H1 (cell line): ENCODE measurements around the gene CDHR5.

Experiments
- BRCA1 ChIP-seq: IDR thresholded peaks from 2 replicates; pipeline ENCODE4 v1.6.1; 2012; ENCODE audit warnings: low read depth, low read length, improper control_type of control experiment
- CHD7 ChIP-seq: fragments of 300-600 bp; sonication (generic); IDR thresholded peaks from 2 replicates; pipeline ENCODE4 v1.7.1; 2012; ENCODE audit warnings: low read length, moderate library complexity, mild to moderate bottlenecking, inconsistent platforms; ENCODE audit not compliant: insufficient replicate concordance
- CREB1 ChIP-seq: IDR thresholded peaks from 2 replicates; pipeline ENCODE4 v1.6.1; 2012; ENCODE audit warnings: inconsistent platforms
- CTCF ChIP-seq, 3 experiments: IDR thresholded peaks; 1 replicate in 2 of 3; 2 replicates in 1 of 3; pipeline versions ENCODE4 v1.5.1 to v1.6.1; 2011; ENCODE audit warnings: low read length in 3 of 3, mild to moderate bottlenecking in 3 of 3, inconsistent platforms in 2 of 3, low read depth in 1 of 3, moderate library complexity in 1 of 3; ENCODE audit not compliant: insufficient read depth in 1 of 3; ENCODE audit errors: control extremely low read depth in 1 of 3
- EP300 ChIP-seq, 2 experiments: IDR thresholded peaks; 1 replicate in 1 of 2; 2 replicates in 1 of 2; pipeline ENCODE4 v1.6.1; 2011 to 2012; ENCODE audit warnings: low read depth in 2 of 2, low read length in 2 of 2, mild to moderate bottlenecking in 2 of 2, borderline replicate concordance in 1 of 2, inconsistent platforms in 1 of 2, moderate library complexity in 1 of 2
- GABPA ChIP-seq: IDR thresholded peaks from 2 replicates; pipeline ENCODE4 v1.6.1; 2011; ENCODE audit warnings: mild to moderate bottlenecking, low read length, moderate library complexity, borderline replicate concordance; ENCODE audit not compliant: insufficient read depth
- JUN ChIP-seq: IDR thresholded peaks from 2 replicates; pipeline ENCODE4 v1.6.1; 2011; ENCODE audit warnings: low read depth, mild to moderate bottlenecking, improper control_type of control experiment, low read length
- JUND ChIP-seq: IDR thresholded peaks from 2 replicates; pipeline ENCODE4 v1.6.1; 2011; ENCODE audit warnings: mild to moderate bottlenecking, improper control_type of control experiment, low read length
- POLR2A ChIP-seq, 2 experiments: IDR thresholded peaks; 1 replicate in 1 of 2; 2 replicates in 1 of 2; pipeline ENCODE4 v1.6.1; 2011; ENCODE audit warnings: low read depth in 2 of 2, low read length in 2 of 2, mild to moderate bottlenecking in 2 of 2; ENCODE audit errors: control extremely low read depth in 1 of 2
- POLR2AphosphoS5 ChIP-seq: IDR thresholded peaks from 2 replicates; pipeline ENCODE4 v1.6.1; 2011; ENCODE audit warnings: low read depth, low read length
- RAD21 ChIP-seq, 2 experiments: IDR thresholded peaks in 1 of 2; conservative IDR thresholded peaks in 1 of 2; 2 replicates each; pipeline ENCODE4 v1.6.1; 2011; ENCODE audit warnings: low read depth in 2 of 2, low read length in 2 of 2, improper control_type of control experiment in 1 of 2, inconsistent platforms in 1 of 2, mild to moderate bottlenecking in 1 of 2, moderate library complexity in 1 of 2
- ZNF274 ChIP-seq: IDR thresholded peaks from 2 replicates; pipeline ENCODE4 v1.7.0; 2012; ENCODE audit warnings: low read length, borderline replicate concordance; ENCODE audit errors: extremely low read depth

GRCh38 chr11:653837-654236 lies 29.1 kb upstream of the CDHR5 start:
- TF ChIP-seq POLR2A (IDR thresholded peaks at IDR 0.05; ENCODE audit: control extremely low read depth in 1 of 2, low read depth in 2 of 2, low read length in 2 of 2) (no peak), CTCF (IDR thresholded peaks at IDR 0.05; ENCODE audit: control extremely low read depth in 1 of 3, insufficient read depth in 1 of 3, low read depth in 1 of 3, low read length in 3 of 3) (no peak), JUN (no peak), JUND (no peak), CREB1 (no peak), POLR2AphosphoS5 (no peak), BRCA1 (no peak), RAD21 (IDR thresholded peaks at IDR 0.05 in 1 of 2, conservative IDR thresholded peaks at IDR 0.05 in 1 of 2; ENCODE audit: low read depth in 2 of 2, low read length in 2 of 2) (no peak), ZNF274 (no peak), CHD7 (no peak), EP300 (IDR thresholded peaks at IDR 0.05; ENCODE audit: borderline replicate concordance in 1 of 2, low read depth in 2 of 2, low read length in 2 of 2) (no peak), GABPA (no peak)
